Mesenteric fat pad (tissue), 1 donor: ENCODE measurements around the gene AP4B1. TPM values are rescaled to one million over a fixed set of nuclear protein-coding genes. Genes with fewer than 3 reads are reported as not detected.

ENCODE experiments used
- DNase-seq: peaks from one replicate; pipeline ENCODE4 v3.0.0-alpha.2; 2020; ENCODE audit warnings: low spot score
- total RNA-seq: library from RNA; stranded (reverse); fragmentation: NEBNext Ultra II Directional; extraction: Animal tissue kit (Norgen Biotek cat#: 25700); gene quantifications from one replicate; pipeline ENCODE4 v1.2.1, GENCODE V29; 2021
- donor health status: DM: yes; HTN: yes; CAD: no.

AP4B1 gene
- total RNA-seq, 1 donor from 2014 or later, result 8.5 TPM

DNA sequence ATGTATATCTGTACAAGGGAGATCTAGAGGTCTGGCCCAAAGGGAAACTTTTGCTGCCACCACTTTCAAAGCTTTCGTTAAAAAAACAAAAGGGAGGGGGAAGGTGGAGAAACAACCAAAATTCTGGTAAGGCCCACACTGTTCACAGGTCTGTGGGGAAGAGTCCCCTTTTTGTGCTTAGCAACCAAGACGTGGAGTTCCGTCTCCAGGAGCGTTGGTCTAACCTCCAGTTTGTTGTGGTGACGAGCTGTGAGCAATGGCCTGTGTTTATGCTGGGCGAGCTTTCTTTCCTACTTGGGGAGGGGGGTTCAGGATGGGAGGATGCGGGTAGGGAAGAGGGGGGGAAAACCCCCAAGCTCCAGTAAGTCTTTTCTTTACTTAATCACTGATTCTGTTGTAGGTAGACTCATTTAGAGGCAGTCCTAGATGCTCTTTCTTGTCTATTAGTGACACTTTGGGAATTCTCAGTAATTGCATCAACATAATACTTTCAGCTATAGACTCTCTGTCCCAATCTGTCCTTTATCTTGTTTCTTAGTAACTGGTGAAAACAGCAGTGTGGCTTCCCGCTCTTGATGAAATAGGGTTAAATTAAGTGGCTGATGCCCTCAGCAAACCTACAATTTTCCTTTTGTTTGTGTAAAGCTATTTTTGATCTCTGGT is 26.0 kb upstream of the AP4B1 start:
- DNase-seq, result no peak

- DNase-seq, result no peak
Measured at GRCh38 chr1:113929750-113930498, 25.3 kb upstream of the AP4B1 start.

DNA sequence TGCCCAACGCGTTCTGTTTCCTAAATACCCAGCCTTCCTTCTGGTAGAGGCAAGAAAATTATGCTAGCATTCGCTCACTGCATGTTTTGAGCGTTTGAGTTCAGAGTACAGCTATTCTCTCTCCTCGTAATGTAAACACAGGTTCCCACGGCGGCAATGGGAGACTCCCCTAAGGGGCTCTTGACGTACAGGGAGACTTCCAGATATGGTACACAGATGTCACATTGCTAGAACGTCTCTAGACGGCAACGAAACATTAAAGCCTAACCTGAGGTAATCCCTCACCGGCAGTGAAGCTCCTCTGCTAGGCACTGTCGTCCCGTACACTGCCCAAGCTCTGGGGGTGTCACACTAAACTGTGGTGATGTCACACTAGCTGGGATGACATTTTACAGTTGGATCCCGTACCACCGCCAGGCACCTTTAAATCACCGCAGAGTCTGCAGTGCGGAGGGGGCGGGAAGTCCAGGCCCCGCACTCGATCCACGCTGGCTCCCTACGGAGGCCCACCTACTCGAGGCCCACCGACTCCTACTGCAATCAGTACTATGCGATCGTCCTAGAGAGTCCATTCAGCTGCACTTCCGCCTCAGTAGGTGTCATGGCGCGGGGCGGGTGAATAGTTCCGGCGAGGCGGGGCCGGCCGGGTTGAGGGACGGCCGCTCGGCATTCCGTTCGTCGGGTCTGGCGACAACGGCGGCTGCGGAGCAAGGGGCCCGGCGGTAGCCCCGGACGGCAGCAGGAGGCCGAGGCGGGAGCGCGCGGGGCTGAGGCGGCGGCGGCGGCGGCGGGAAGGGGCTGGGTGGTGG is 24.5 kb upstream of the AP4B1 start, which contains the start of gene HIPK1:
Gene HIPK1 (plus strand): TSS at position 384 of the 809 bp plus-strand sequence.
- peak; percentile 96 for DNase-seq

DNA sequence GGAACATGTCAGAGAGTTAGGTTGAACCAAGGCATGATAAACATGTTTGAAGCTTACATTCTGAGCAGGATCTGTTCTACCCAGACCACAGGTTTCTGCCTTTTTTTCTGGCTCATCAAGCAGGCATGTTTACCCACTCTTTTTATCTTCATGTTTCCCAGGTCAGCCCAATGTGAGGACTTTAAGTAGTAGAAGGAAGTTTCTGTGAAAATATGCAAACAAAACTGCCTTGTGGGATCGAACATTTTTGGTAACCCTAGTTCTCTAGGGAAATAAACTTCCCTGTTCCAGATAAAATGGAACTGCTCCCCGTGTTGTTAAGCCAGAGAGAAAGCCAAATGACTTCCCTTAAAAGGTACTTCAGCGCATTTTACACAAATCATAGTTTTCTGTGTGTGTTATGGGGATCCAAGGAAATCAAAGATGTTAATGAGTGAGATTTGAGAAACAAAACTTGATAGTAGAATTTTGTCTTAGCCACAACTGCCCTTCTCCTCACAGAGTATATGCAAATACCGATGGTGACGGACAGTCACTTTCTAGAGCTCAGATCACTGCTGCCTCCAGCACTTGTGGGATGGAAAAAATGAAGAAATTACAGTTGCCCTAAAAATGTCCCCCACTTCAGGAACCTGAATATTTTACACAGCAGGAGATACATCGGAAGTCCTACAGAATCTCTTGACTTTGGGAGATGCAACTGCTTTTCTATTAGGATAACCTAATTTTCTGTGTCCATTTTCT is 23.8 kb upstream of the AP4B1 start:
- no peak for DNase-seq

- DNase-seq, result no peak
Measured at GRCh38 chr1:113924473-113924872, 19.9 kb upstream of the AP4B1 start.

DNA sequence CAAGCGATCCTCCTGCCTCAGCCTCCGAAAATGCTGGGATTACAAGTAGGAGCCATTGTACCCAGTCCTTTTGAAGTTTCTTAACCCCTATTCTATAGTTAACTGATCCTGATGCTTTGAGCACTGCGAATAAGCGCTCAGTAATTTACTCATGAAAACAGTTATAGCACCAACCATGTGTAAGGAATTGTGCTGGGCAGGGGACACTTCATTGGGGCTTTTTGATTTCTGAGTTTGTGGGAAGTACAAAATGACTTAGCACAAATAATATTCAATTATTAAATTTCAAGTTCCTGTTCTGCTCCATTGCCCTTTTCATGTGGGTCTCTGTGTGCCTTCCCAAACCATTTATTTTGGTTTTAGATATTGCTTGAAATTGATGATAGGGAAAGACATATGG is 18.4 kb upstream of the AP4B1 start:
- DNase-seq, result no peak

- DNase-seq, result no peak
Measured at GRCh38 chr1:113918243-113918642, 13.6 kb upstream of the AP4B1 start.

- DNase-seq, result no peak
Measured at GRCh38 chr1:113917400-113918082, 12.9 kb upstream of the AP4B1 start.

GRCh38 chr1:113916974-113917373 is 12.4 kb upstream of the AP4B1 start:
- no peak for DNase-seq

DNA sequence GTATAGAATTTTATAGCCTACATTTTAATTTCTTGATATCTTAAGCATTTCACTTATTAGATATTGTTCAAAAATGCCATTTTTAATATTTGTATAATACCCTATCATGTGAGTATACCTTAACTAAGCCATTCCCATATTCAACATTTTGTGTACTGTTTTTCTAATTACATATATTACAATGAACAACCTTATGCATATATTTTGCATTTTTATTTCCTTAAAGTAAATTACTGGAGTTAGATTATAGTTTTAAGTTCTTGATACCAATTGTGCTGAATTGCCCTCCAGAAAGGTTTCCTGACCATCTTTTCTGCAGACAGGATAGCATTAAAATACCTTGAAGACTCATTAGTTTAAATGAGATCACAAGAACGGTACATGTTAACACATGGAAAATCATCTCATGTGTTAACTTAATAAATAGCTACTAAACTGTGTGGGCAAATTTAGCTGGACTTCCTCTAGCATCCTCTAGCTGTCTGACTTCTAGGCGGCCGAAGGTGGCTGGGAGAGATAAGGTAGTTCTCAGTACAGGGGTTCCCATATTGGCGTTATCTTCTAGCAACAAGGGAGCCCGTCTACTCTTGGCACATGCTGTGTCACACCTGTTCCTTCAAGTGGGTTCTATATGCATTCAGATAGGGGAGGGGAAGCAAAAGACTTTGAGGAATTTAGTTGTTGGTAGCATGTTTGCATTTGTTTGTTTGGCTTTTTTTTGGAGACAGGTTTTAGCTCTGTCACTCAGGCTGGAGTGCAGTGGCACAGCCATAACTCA is 9.5 kb upstream of the AP4B1 start:
- no peak for DNase-seq

DNA sequence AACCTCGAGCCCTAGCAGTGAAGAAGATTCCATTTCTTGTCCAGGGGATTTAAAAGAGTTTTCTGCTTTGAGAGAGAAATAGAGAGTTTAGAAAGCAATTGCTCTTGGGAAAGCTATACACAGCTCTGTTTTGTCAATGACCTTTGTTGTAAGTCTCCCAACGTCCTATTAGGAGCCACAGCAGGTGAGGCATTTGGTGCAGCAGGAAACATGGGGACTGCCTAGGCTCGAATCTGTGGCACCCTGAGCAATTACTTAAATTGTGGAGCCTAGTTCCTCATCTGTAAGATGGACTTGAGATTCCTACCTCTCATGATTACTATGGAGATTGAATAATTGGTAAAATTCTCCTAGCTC is 8.7 kb upstream of the AP4B1 start:
- no peak for DNase-seq

DNA sequence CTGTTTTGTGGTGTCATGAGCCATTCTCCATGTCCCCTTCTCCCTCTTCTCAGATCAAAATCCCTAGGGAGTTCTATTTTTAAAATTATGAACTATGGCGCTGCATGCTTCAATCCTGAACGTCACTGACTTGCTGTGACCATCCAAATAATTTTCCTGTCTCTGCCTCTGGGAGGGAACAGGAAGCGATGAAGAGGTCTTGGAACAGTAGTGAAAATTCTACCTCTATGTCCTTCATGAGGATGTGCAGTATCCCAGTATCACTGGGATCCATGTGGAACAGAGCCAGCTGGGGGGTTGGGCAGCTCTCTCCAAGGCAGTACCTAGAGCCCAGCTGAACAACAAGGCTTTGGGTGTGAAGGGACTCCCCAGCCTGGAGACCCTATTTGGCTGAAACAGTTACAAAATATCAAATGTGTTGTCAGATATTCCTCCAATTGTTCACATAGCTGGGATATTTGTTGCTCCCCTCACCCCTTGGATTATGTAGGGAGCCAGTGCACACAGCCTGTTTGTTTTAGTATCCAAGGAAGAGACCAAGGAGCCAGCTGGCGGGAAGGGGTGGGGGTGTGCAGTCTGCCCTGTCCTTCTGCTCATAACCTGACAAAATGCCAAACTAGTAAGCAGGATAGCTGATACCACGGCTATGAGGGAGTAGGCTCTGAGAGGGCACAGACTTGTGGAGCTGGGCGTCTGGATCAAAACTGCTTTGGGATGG is 8.2 kb upstream of the AP4B1 start:
- no peak for DNase-seq

DNA sequence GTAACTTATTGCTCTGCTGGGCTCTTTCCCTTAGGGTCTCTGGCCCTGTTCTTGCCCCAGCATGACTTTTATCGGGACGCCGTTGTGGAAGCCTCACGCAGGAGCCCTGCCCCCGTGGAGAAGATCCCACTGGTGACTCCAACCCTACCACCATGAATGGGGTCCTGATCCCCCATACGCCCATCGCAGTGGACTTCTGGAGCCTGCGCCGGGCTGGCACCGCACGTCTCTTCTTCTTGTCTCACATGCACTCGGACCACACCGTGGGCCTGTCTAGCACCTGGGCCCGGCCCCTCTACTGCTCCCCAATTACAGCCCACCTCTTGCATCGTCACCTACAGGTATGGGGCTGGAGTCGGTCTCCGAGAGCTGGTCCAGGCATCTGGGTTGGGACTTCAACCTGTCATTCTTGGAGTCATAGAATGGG is 849 bp upstream of the AP4B1 start:
- no peak for DNase-seq

DNA sequence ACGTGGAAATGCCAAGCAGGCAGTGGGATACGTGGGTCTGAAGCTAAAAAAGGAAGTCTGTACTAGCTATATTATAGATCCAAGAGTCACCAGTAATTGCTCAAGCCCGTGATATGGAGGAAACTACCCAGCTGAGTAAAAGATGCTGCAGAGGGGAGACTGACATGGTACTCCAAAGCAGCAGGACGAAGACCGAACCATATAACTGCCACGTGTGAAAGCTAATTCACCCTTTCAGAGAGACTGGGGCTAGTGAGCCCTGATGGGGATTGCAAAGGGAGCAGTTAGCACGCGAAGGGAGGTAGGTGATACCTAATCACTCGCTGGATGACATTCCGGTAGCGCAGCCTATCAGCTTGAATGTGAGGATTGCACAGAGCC is 316 bp downstream of the AP4B1 start:
- no peak for DNase-seq

DNA sequence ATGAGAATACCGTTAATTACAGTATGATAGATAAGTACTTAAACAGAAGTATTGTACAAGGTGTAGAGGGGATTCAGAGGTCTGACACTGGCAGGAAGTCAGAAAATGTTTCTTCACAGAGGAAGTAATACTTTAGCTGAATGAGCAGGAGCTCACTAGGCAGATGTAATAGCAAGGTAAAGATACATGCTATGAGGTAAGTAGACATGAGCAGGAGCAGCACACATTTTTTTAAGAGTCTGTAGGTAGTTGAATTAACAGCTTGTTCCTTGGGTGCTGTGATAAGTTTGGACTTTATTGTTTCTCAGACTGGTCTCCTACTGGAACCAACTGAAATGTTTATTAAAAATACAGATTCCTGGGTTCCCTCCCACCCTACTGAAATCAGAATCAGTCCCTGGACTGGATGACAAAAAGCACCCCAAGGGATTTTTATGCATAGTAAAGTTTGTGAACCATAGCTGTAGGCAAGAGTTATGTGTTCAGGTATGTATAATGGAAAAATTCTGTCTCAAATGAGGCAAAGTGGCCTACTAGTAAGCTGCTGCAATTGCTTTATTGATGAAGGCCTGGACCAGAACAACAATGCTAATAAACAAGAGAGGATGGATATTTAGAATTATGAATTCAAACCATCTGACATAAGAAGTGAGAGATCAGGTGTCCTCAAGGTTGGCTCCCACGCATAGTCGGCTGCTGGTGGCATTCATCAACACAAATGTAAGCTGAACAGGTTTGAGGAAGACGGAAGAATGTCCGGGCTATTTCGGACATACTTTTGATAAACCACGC is 902 bp downstream of the AP4B1 start:
- DNase-seq, result no peak

GRCh38 chr1:113901191-113901590 is 3.4 kb downstream of the AP4B1 start:
- DNase-seq, result no peak

DNA sequence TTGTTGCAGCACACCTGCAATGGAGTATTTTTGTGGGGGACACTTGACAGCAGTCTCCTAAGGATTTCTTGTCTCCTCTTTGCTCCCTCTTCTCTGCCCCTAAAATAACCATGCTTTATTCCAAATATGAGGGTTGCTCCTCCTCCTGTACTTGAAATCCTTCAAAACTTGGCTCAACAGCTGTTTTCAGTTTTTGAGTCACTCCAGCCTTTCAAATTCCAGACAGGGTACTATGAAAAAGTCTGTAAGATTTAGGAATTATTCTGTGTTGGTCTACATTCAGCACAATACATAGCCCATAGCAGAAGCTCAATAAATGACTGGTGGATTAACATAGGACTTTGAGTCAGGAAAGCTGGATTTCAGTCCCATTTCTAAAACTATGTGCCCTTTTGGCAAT is 5.5 kb downstream of the AP4B1 start:
- no peak for DNase-seq

DNA sequence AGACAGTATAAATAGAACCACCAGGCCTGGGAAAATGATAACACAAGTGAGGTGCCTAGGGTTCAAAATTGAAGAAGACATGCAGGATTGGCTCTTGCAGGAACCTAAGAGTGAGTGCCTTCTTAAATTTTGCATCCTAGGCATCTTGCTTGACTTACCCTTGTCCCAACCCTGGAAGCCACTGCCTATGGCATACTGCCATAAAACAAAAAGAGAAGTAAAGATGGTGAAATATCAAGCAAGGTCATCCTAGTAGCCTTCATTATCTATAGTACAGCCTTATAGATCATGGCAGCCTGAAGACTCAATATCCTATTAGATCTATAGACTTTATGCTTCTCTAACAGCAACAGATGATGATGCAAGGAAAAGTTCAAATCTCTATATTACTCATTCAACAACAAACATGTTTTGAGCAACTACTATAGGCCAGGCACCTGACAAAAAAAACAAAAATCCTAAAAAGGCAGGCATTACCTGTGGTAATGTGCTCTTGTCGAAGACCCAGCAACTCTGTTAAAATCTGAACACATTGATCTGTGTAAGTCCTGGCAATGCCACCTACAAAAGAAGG is 6.3 kb downstream of the AP4B1 start:
- no peak for DNase-seq
